Smooth muscle cell (in vitro differentiated cells): ENCODE measurements around the gene PSEN1. TPM values are rescaled to one million over a fixed set of nuclear protein-coding genes. Genes with fewer than 3 reads are reported as not detected.

Experiments
- DNase-seq: peaks from one replicate; lab custom pipeline; 2025; ENCODE audit not compliant: unreplicated experiment; lab: John Stamatoyannopoulos, UW
- H2AFZ ChIP-seq: fragments of 200-600 bp; sonication (generic); 2 replicates; pipeline ENCODE4 v1.6.0; 2016; ENCODE audit warnings: antibody characterized with exemption, low read depth, mild to moderate bottlenecking
- H3F3A ChIP-seq: fragments of 200-600 bp; sonication (generic); 2 replicates; pipeline ENCODE4 v1.6.0; 2017; ENCODE audit warnings: antibody characterized with exemption, low read depth
- H3K27ac ChIP-seq: fragments of 200-600 bp; sonication (generic); 2 replicates; pipeline ENCODE4 v1.5.1; 2016; ENCODE audit warnings: low read depth, mild to moderate bottlenecking
- H3K27me3 ChIP-seq: fragments of 200-600 bp; sonication (generic); 2 replicates; pipeline ENCODE4 v1.6.1; 2016; ENCODE audit warnings: low read depth, mild to moderate bottlenecking
- H3K36me3 ChIP-seq: fragments of 200-600 bp; sonication (generic); 2 replicates; pipeline ENCODE4 v1.5.1; 2016; ENCODE audit warnings: low read depth
- H3K4me1 ChIP-seq: fragments of 200-600 bp; sonication (generic); 2 replicates; pipeline ENCODE4 v1.5.1; 2016; ENCODE audit warnings: low read depth
- H3K4me2 ChIP-seq: fragments of 200-600 bp; sonication (generic); 2 replicates; pipeline ENCODE4 v1.6.0; 2016; ENCODE audit warnings: mild to moderate bottlenecking
- H3K4me3 ChIP-seq: fragments of 200-600 bp; sonication (generic); 2 replicates; pipeline ENCODE4 v1.5.1; 2016; ENCODE audit warnings: mild to moderate bottlenecking
- H3K79me2 ChIP-seq: fragments of 200-600 bp; sonication (generic); 2 replicates; pipeline ENCODE4 v1.6.0; 2016; ENCODE audit warnings: low read depth, mild to moderate bottlenecking
- H3K9ac ChIP-seq: fragments of 200-600 bp; sonication (generic); 2 replicates; pipeline ENCODE4 v1.6.0; 2016; ENCODE audit warnings: low read depth
- H3K9me3 ChIP-seq: fragments of 200-600 bp; sonication (generic); replicated peaks from 2 replicates; pipeline ENCODE4 v1.5.1; 2016; ENCODE audit warnings: low read depth
- H4K20me1 ChIP-seq: fragments of 200-600 bp; sonication (generic); 2 replicates; pipeline ENCODE4 v1.6.0; 2016; ENCODE audit warnings: low read depth
- WGBS: methylation state at CpG from one replicate; pipeline ENCODE4 v1.1.7; 2016; ENCODE audit warnings: low lambda C conversion rate; 5-methylcytosine and 5-hydroxymethylcytosine counted together
- polyA plus RNA-seq: library from polyadenylated mRNA; unstranded; fragments of >200 nt; fragmentation: Nextera tagmentation; extraction: Ambion mirVana; gene quantifications from 2 replicates; pipeline ENCODE4 v1.2.1, GENCODE V29; 2016
- total RNA-seq: library from RNA; depleted of rRNA; stranded (reverse); fragments of >200 nt; gene quantifications from 2 replicates; pipeline ENCODE4 v1.2.3, GENCODE V29; 2014
- TF ChIP-seq, protein P1 (sequence below): fragments of 200-600 bp; sonication (generic); IDR thresholded peaks from 2 replicates; pipeline ENCODE4 v1.5.1; 2017; ENCODE audit warnings: borderline replicate concordance, mild to moderate bottlenecking, antibody characterized with exemption; ENCODE audit not compliant: insufficient read depth, poor library complexity, severe bottlenecking

Gene PSEN1
- total and polyA plus RNA-seq, 2 experiments from 2014 or later = 37.7 to 55.1 TPM

DNA sequence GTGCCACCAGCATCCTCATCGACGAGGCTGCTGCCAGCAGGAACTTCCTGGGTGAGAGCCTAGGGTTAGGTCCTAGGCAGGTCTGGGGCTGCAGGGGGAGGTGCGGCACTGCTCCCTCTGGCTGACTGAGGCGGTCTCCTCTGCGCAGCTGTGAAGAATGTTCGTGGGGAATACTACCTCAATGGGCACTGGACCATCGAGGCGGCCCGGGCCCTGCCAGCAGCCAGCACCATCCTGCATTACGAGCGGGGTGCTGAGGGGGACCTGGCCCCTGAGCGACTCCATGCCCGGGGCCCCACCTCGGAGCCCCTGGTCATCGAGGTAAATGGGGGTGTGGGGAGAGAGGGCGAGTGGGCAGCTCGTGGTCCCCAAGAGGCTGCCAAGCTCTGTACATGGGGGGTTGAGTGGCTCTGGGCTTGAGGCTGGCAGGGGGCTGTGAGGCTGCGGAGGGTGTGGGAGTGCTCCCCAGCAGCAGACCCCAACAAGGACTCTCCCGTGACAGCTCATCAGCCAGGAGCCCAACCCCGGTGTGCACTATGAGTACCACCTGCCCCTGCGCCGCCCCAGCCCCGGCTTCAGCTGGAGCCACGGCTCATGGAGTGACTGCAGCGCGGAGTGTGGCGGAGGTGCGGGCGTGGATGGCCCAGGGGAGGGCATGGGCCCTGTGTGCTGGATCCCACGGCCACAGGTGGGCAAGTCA lies 115.4 kb downstream of the PSEN1 start:
- Histone ChIP-seq H3K9ac (no peak overlapping the region), H3K36me3 (no peaks in the 10 kb centered on the region), H2AFZ (no peak overlapping the region), H4K20me1 (no peaks in the 10 kb centered on the region), H3K79me2 (no peaks in the 10 kb centered on the region), H3K9me3 (no peaks in the 10 kb centered on the region), H3K4me3 (no peak overlapping the region), H3F3A (no peaks in the 10 kb centered on the region), H3K27me3 (no peaks in the 10 kb centered on the region), H3K4me1 (no peaks in the 10 kb centered on the region), H3K27ac (no peak overlapping the region), H3K4me2 (no peak overlapping the region)
- DNase-seq = no peak
- WGBS = 98% methylated on average over 29 of the region's 30 CpGs
- TF ChIP-seq, protein P1, sequence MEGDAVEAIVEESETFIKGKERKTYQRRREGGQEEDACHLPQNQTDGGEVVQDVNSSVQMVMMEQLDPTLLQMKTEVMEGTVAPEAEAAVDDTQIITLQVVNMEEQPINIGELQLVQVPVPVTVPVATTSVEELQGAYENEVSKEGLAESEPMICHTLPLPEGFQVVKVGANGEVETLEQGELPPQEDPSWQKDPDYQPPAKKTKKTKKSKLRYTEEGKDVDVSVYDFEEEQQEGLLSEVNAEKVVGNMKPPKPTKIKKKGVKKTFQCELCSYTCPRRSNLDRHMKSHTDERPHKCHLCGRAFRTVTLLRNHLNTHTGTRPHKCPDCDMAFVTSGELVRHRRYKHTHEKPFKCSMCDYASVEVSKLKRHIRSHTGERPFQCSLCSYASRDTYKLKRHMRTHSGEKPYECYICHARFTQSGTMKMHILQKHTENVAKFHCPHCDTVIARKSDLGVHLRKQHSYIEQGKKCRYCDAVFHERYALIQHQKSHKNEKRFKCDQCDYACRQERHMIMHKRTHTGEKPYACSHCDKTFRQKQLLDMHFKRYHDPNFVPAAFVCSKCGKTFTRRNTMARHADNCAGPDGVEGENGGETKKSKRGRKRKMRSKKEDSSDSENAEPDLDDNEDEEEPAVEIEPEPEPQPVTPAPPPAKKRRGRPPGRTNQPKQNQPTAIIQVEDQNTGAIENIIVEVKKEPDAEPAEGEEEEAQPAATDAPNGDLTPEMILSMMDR = no peak

GRCh38 chr14:73252491-73253322 lies 116.4 kb downstream of the PSEN1 start:
- Histone ChIP-seq H3K9me3 (no peaks in the 10 kb centered on the region), H3K79me2 (no peaks in the 10 kb centered on the region), H3K4me2 (no peak overlapping the region), H3K9ac (no peak overlapping the region), H3K27me3 (no peaks in the 10 kb centered on the region), H3K27ac (no peak overlapping the region), H3F3A (no peaks in the 10 kb centered on the region), H3K4me3 (no peak overlapping the region), H3K36me3 (no peaks in the 10 kb centered on the region), H4K20me1 (no peaks in the 10 kb centered on the region), H3K4me1 (no peaks in the 10 kb centered on the region), H2AFZ (no peak overlapping the region)
- 91% methylated on average over 25 of the region's 29 CpGs for WGBS
- TF ChIP-seq, protein P1 = no peak
- DNase-seq = no peak

DNA sequence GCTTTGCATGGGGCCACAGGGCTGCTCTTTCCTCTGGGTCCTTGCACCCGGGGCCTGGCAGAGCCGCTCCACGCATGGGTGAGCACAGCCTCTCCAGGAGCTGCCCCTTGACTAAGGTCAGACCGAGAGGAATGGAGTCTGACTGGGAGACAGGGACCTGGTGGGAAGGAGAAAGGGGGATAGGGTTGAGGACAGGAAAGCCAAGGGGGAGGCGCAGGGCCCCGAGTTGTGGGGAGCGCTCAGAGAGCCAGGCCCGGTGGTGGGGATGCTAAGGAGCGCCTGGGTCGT lies 117.0 kb downstream of the PSEN1 start:
- Histone ChIP-seq H3F3A (no peaks in the 10 kb centered on the region), H3K4me1 (no peaks in the 10 kb centered on the region), H3K79me2 (no peaks in the 10 kb centered on the region), H2AFZ (no peak overlapping the region), H3K27me3 (no peaks in the 10 kb centered on the region), H3K9me3 (no peaks in the 10 kb centered on the region), H3K9ac (no peak overlapping the region), H4K20me1 (no peaks in the 10 kb centered on the region), H3K27ac (no peak overlapping the region), H3K4me2 (no peak overlapping the region), H3K4me3 (no peak overlapping the region), H3K36me3 (no peaks in the 10 kb centered on the region)
- TF ChIP-seq, protein P1 = no peak
- no peak for DNase-seq
- 98% methylated on average over 10 of the region's 10 CpGs for WGBS

DNA sequence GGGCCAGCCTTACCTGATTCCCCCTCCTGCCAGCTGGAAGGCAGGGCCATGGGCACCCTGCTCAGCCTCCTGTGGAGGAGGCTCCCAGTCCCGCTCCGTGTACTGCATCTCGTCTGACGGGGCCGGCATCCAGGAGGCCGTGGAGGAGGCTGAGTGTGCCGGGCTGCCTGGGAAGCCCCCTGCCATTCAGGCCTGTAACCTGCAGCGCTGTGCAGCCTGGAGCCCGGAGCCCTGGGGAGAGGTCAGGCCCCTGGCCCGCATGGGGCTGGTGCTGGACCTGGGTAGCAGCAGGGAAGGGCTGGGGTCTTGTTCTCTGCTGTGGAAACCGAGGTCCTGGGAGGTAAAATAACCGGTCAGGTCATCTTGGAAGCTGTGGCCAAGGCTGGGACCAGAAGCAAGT lies 117.4 kb downstream of the PSEN1 start:
- no peaks in the 10 kb centered on the region for H3K27me3 ChIP-seq
- no peak overlapping the region for H3K27ac ChIP-seq
- no peaks in the 10 kb centered on the region for H3K4me1 ChIP-seq
- H3K9ac ChIP-seq = no peak overlapping the region
- H3K79me2 ChIP-seq = no peaks in the 10 kb centered on the region
- no peak for DNase-seq
- H3F3A ChIP-seq = no peaks in the 10 kb centered on the region
- H3K36me3 ChIP-seq = no peaks in the 10 kb centered on the region
- H4K20me1 ChIP-seq = no peaks in the 10 kb centered on the region
- no peaks in the 10 kb centered on the region for H3K9me3 ChIP-seq
- TF ChIP-seq, protein P1 = no peak
- 96% methylated on average over 12 of the region's 12 CpGs for WGBS
- no peak overlapping the region for H3K4me3 ChIP-seq
- no peak overlapping the region for H3K4me2 ChIP-seq
- no peak overlapping the region for H2AFZ ChIP-seq
